Small intestine (tissue), 7 donors: Measurements from ENCODE around the gene ITIH3. TPM values are rescaled to one million over a fixed set of nuclear protein-coding genes. Genes with fewer than 3 reads are reported as not detected.

Experiments
- DNase-seq, 2 donors: peaks; one replicate each; pipeline versions ENCODE4 v3.0.0 to v3.0.0-alpha.2; 2013
- FAIRE-seq: peaks from 2 replicates; lab custom pipeline; 2012; peaks lifted over from hg19 to GRCh38; lab: Jason Lieb, UNC
- H3K27ac ChIP-seq, 3 donors: one replicate each; pipeline ENCODE4 v1.5.1; 2013; ENCODE audit warnings: low read length in 2 of 3, mild to moderate bottlenecking in 2 of 3, control low read depth in 1 of 3, inconsistent platforms in 1 of 3, low read depth in 1 of 3, moderate library complexity in 1 of 3
- H3K27me3 ChIP-seq, 3 donors: one replicate each; pipeline ENCODE4 v1.6.1; 2013; ENCODE audit warnings: low read length in 3 of 3, inconsistent platforms in 1 of 3; ENCODE audit not compliant: control insufficient read depth in 3 of 3, insufficient read depth in 3 of 3
- H3K36me3 ChIP-seq, 3 donors: one replicate each; pipeline ENCODE4 v1.6.1; 2013; ENCODE audit warnings: low read length in 3 of 3, inconsistent platforms in 1 of 3, low read depth in 1 of 3, mild to moderate bottlenecking in 1 of 3, moderate library complexity in 1 of 3; ENCODE audit not compliant: control insufficient read depth in 3 of 3, insufficient read depth in 2 of 3
- H3K4me1 ChIP-seq, 3 donors: one replicate each; pipeline ENCODE4 v1.6.1; 2013; ENCODE audit warnings: low read length in 2 of 3, inconsistent platforms in 1 of 3, low read depth in 1 of 3, mild to moderate bottlenecking in 1 of 3, moderate library complexity in 1 of 3; ENCODE audit not compliant: control insufficient read depth in 3 of 3, insufficient read depth in 2 of 3
- H3K4me3 ChIP-seq, 3 donors: one replicate each; pipeline ENCODE4 v1.5.1; 2013; ENCODE audit warnings: low read length in 3 of 3, control low read depth in 1 of 3, inconsistent platforms in 1 of 3, low read depth in 1 of 3, mild to moderate bottlenecking in 1 of 3, moderate library complexity in 1 of 3
- H3K9me3 ChIP-seq, 2 donors: one replicate each; pipeline ENCODE4 v1.6.1; 2013; ENCODE audit warnings: low read depth in 1 of 2, low read length in 1 of 2; ENCODE audit not compliant: control insufficient read depth in 2 of 2, insufficient read depth in 1 of 2
- WGBS, 3 donors: extraction: QIAGEN DNeasy Blood & Tissue Kit; methylation state at CpG; one replicate each; pipeline ENCODE4 v1.1.7; 2013; 5-methylcytosine and 5-hydroxymethylcytosine counted together
- polyA plus RNA-seq, 4 donors: library from polyadenylated mRNA; stranded (reverse) in 3 of 4; unstranded in 1 of 4; fragments of 200-250 nt in 3 of 4; fragments of 120-200 nt in 1 of 4; gene quantifications; one replicate each; pipeline versions ENCODE4 v1.2.1 to v1.2.3, GENCODE V29; 2013
- donor health status: healthy with polysubstance abuse.
- donor health status: control.
- donor health status: control.
- donor health status: Bipolar disorder and iron deficiency.
- donor health status: healthy.

Gene ITIH3
- polyA plus RNA-seq, 4 donors: 1.8 to 6.7 TPM; not detected in 2

DNA sequence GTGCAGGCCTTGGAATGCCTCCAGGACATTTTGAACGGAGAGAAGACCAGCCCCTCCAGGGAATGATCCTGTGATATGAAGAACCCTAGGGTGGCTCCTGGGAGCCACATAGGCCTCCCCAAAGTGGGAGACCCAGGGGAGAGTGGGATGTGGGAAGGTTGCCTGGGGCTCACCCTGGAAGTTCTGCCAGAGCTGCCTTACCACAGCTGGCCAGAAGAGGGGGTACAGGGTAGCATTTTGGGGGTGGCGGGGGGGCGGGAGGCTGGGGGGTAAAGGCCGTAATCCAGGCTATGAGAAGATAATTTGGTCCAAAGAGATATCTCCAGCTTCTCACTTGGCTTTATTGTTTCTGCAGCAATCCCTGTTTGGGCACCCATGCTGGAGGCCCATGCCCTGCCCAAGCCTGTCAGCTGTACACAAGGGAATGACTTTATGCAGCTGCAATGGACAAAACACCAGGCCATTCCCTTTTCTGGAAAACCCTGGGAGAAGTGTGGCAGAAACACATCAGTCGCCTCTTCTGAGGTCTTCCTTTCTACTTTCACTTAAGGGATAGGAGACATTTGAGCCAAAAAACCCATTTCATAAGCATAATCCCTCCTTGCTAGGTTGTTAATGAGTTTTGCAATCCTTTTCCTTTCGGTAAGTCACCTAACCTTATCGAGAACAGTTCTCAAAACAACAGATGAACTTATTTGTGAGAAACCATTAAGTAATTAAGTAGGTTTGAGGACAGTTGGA is 51.3 kb downstream of the ITIH3 start:
- Histone ChIP-seq H3K27ac (peak overlapping the region in 1 of 3 donors; percentile 8), H3K4me1 (peaks cover 0 to 7% (median 0%) of the 10 kb centered on the region in 3 donors), H3K27me3 (no peaks in the 10 kb centered on the region), H3K4me3 (no peak overlapping the region), H3K9me3 (no peaks in the 10 kb centered on the region), H3K36me3 (peaks cover 0 to 53% (median 0%) of the 10 kb centered on the region in 3 donors)
- FAIRE-seq: no peak
- WGBS, 3 donors: 61 to 67% (median 65%) methylated on average over 6 to 7 of the region's 7 CpGs
- no peak for DNase-seq

DNA sequence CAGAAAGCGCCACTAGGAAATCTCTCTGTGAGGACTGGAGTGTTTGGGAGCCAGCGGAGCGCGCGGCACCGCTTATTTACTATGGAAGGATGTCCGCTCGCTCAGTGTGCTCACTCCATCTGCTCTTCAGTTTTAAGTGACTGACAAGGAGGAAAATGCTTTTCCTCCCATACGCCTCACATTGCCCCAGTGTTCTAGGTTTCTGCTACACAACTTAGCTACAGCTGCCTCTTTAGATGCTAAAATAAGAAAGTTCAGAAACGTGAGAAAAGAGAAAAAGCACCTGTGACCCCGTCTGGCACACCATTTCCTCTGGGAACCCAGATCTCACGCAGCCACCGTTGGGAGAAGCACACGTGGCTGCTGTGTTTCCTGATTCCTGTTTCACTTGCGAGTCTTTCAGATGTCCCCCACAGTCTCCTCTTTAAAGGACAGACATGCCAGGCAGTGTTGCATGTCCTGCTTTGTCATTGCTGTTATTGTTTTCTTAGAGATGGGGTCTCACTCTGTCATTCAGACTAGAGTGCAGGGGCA is 51.9 kb downstream of the ITIH3 start:
- peaks cover 0 to 7% (median 0%) of the 10 kb centered on the region in 3 donors for H3K4me1 ChIP-seq
- no peaks in the 10 kb centered on the region for H3K27me3 ChIP-seq
- no peaks in the 10 kb centered on the region for H3K9me3 ChIP-seq
- peak overlapping the region in 1 of 3 donors; percentile 8 for H3K27ac ChIP-seq
- peaks cover 0 to 51% (median under 1%) of the 10 kb centered on the region in 3 donors for H3K36me3 ChIP-seq
- no peak overlapping the region for H3K4me3 ChIP-seq
- no peak for DNase-seq
- no peak for FAIRE-seq
- WGBS, 3 donors: 68 to 88% (median 75%) methylated on average over 15 of the region's 15 CpGs

DNA sequence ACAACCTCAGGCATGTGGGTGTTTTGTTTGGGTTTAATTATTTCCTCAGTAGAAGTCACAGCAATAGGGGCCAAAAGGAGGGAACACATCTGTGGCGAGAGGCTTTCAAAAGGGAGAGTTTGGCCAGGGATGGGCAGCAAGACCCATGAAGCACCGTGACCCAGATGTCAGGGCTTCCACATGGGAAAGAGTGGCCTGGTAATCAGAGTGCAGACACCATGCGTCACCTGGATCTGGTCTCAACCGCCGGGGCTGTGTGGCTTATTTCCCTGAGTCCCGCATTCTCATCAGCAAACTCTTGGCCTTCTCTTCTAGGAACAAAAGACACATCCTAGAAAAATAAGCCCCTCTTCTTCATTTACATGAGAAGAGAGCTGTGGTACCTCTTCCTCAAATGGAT is 52.6 kb downstream of the ITIH3 start:
- DNase-seq: no peak
- Histone ChIP-seq H3K27me3 (no peaks in the 10 kb centered on the region), H3K36me3 (peaks cover 0 to 49% (median 3%) of the 10 kb centered on the region in 3 donors), H3K9me3 (no peaks in the 10 kb centered on the region), H3K4me3 (no peak overlapping the region), H3K27ac (no peak overlapping the region), H3K4me1 (peaks cover 0 to 7% (median 0%) of the 10 kb centered on the region in 3 donors)
- 94 to 97% (median 95%) methylated on average over 6 of the region's 6 CpGs for WGBS, 3 donors
- FAIRE-seq: no peak

DNA sequence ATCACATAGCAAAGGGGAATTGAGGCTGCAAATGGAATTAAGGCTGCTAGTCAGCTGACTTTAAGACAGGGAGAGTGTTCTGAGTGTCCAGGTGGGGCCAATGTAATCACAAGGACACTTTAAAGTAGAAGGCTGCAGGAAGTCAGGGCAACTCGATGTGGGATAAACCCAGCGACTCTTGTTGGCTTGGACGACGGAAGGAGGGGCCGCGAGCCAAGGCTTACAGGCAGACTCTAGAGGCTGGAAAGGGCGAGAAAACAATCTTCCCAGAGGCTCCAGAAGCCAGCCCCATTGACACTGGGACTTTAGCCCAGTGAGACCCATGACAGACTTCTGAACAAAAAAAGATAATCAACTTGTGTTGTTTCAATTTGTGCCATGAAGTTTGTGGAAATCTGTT is 53.1 kb downstream of the ITIH3 start:
- Histone ChIP-seq H3K9me3 (no peaks in the 10 kb centered on the region), H3K27ac (no peak overlapping the region), H3K4me1 (peaks cover 0 to 7% (median 0%) of the 10 kb centered on the region in 3 donors), H3K4me3 (no peak overlapping the region), H3K36me3 (peaks cover 0 to 46% (median 5%) of the 10 kb centered on the region in 3 donors), H3K27me3 (no peaks in the 10 kb centered on the region)
- WGBS, 3 donors: 92 to 98% (median 96%) methylated on average over 7 of the region's 7 CpGs
- FAIRE-seq: no peak
- no peak for DNase-seq

DNA sequence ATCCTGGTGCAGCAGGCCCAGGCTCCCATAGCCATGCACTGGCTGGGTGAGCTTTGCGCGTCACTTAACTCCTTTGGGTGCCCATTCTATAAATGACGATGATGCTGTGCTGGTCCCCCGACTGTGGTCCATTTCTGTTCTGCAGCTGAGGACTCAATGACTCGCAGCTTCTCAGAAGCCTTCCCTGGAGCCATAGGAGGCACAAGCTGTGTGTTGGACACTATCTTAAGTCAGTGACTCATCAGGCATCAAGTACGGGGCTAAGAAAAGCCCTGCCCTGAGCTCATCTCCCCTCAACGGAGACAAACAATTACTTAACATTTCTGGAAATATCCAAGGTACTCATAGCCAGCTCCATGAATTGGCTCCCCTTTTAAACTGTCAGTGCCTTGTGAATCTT is 54.0 kb downstream of the ITIH3 start:
- Histone ChIP-seq H3K27me3 (no peaks in the 10 kb centered on the region), H3K36me3 (peaks cover 0 to 45% (median 5%) of the 10 kb centered on the region in 3 donors), H3K27ac (peak overlapping the region in 1 of 3 donors; percentile 6), H3K9me3 (no peaks in the 10 kb centered on the region), H3K4me1 (peaks cover 0 to 7% (median 0%) of the 10 kb centered on the region in 3 donors), H3K4me3 (no peak overlapping the region)
- WGBS, 3 donors: 74 to 78% (median 75%) methylated on average over 7 of the region's 7 CpGs
- no peak for FAIRE-seq
- DNase-seq: no peak

DNA sequence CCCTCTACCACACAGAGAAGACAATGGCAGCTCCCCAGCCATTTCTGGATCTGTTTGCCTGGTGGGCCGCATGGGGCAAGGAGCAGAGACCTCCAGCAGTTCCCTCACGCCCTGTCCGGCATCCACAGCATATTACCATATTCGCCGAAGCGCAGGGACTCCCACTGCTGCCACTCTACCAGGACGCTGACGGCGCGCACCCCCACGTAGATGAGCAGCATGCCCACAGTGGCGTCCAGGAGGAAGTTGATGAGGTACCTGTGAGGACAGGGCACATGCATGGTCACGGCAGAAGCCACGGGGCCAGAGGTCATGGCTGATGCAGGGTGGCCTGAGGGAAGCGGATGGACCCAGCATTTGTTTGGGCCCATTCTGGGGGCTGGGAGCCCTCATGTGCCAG is 55.1 kb downstream of the ITIH3 start:
- H3K9me3 ChIP-seq: no peaks in the 10 kb centered on the region

DNA sequence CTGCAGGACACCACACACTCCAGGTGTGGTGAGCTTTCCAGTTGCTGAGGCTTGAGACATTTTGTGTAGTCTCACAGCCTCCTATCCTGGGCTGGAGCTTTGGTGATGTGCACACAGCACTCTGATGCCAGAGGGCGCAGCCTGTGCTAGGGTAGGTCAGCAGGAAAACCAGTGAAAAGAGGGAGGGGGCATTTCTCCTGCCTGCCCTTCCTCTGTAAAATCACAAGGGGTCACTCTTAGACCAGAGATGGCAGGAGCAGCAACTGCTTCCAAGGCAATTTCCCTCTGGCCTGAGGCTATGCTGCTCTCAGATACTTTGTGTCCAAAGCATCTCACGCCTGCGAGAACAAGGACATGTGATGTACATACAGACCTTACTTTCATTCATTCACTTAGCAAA is 56.8 kb downstream of the ITIH3 start:
- Histone ChIP-seq H3K9me3 (no peaks in the 10 kb centered on the region), H3K27ac (no peak overlapping the region), H3K36me3 (peaks cover 0 to 47% (median 5%) of the 10 kb centered on the region in 3 donors), H3K27me3 (no peaks in the 10 kb centered on the region), H3K4me3 (no peak overlapping the region), H3K4me1 (no peaks in the 10 kb centered on the region)
- no peak for FAIRE-seq
- 73 to 90% (median 74%) methylated on average over 3 of the region's 3 CpGs for WGBS, 3 donors
- DNase-seq: peak; percentile 25 to 58

More for the DNA sequence above, 55.1 kb downstream of the ITIH3 start:
- WGBS, 3 donors: 97 to 98% (median 97%) methylated on average over 15 of the region's 15 CpGs
- Histone ChIP-seq H3K27me3 (no peaks in the 10 kb centered on the region), H3K4me1 (peaks cover 0 to 7% (median 0%) of the 10 kb centered on the region in 3 donors), H3K36me3 (peaks cover 0 to 48% (median 5%) of the 10 kb centered on the region in 3 donors), H3K27ac (no peak overlapping the region), H3K4me3 (no peak overlapping the region)
- no peak for FAIRE-seq
- DNase-seq: no peak

DNA sequence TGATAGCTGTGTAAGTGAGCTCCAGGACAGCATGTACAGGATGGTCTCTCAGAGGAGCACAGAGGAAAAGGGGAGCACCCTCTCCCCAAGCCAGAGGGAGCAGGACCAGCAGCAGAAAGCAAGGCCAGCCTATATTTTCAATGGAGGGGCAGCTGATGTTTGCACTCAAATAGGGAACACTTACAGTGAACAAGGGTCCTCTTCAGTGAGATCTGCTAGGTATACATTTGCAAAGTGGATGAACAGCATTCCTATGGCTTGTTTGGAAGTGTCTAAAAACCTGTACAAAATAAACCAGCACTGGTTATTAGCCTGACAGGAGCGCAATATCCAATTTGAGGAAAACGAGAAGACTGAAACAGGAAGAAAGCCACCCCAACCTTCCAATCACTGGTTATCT is 57.8 kb downstream of the ITIH3 start:
- Histone ChIP-seq H3K4me3 (no peak overlapping the region), H3K27me3 (no peaks in the 10 kb centered on the region), H3K9me3 (no peaks in the 10 kb centered on the region), H3K27ac (no peak overlapping the region), H3K36me3 (peaks cover 0 to 45% (median 5%) of the 10 kb centered on the region in 3 donors), H3K4me1 (no peaks in the 10 kb centered on the region)
- no peak for FAIRE-seq
- 83 to 92% (median 90%) methylated on average over 2 of the region's 2 CpGs for WGBS, 3 donors
- DNase-seq: no peak
